HepG2 (cell line): ENCODE results near the gene PCSK6. TPM values are rescaled to one million over a fixed set of nuclear protein-coding genes. Genes with fewer than 3 reads are reported as not detected.
A peak's percentile ranks its signal among the peaks of the same experiment; 100 is the strongest.

Experiments
- DBP ChIP-seq: sonication (generic); formaldehyde crosslinking; IDR thresholded peaks from 2 replicates; pipeline ENCODE4 v1.4.0; 2020; ENCODE audit warnings: missing genetic modification reagents; ENCODE audit errors: not compliant biosample characterization
- GLI4 ChIP-seq: sonication (generic); formaldehyde crosslinking; IDR thresholded peaks from 2 replicates; pipeline ENCODE4 v1.5.1; 2020; ENCODE audit warnings: missing genetic modification reagents, mild to moderate bottlenecking, moderate library complexity, borderline replicate concordance
- POLR2AphosphoS5 ChIP-seq: IDR thresholded peaks from 2 replicates; pipeline ENCODE4 v1.6.1; 2012; ENCODE audit warnings: low read depth, low read length
- SRSF1 ChIP-seq: fragments of 200-400 bp; formaldehyde crosslinking; optimal IDR thresholded peaks from 2 replicates; pipeline ENCODE3; 2017; ENCODE audit warnings: mild to moderate bottlenecking, low read depth, low read length, moderate library complexity
- TBL1XR1 ChIP-seq: fragments of 150-350 bp; IDR thresholded peaks from 2 replicates; pipeline ENCODE4 v1.6.1; 2014; ENCODE audit warnings: borderline replicate concordance, low read length; ENCODE audit not compliant: partially characterized antibody
- ZBTB4 ChIP-seq: sonication (generic); formaldehyde crosslinking; IDR thresholded peaks from 2 replicates; pipeline ENCODE4 v1.4.0; 2020; ENCODE audit warnings: missing genetic modification reagents, mild to moderate bottlenecking, borderline replicate concordance
- ZC3H13 ChIP-seq: sonication (generic); formaldehyde crosslinking; IDR thresholded peaks from 2 replicates; pipeline ENCODE4 v1.8.1; 2023; ENCODE audit warnings: mild to moderate bottlenecking, missing genetic modification reagents, moderate library complexity
- ZMYM2 ChIP-seq: sonication (generic); formaldehyde crosslinking; IDR thresholded peaks from 2 replicates; pipeline ENCODE4 v1.8.0; 2022; ENCODE audit warnings: mild to moderate bottlenecking, missing genetic modification reagents
- polyA plus RNA-seq, 8 experiments: library from polyadenylated mRNA; depleted of rRNA in 3 of 8; stranded (reverse) in 7 of 8; unstranded in 1 of 8; fragments of >200 nt; fragmentation: Illumina TruSeq in 4 of 8; extraction: Trizol in 4 of 8; gene quantifications; 2 replicates each; pipeline versions ENCODE4 v1.2.1 to v1.2.3, GENCODE V29; 2011 to 2016; ENCODE audit warnings: low read depth in 4 of 8, missing spikeins in 1 of 8, mixed read lengths in 1 of 8; ENCODE audit not compliant: insufficient read depth in 1 of 8
- total RNA-seq, 5 experiments: library from RNA; depleted of rRNA; stranded (reverse); fragments of >200 nt; fragmentation: Illumina TruSeq; extraction: Trizol; gene quantifications; 2 replicates each; pipeline ENCODE4 v1.2.3, GENCODE V29; 2016; ENCODE audit warnings: low read depth in 1 of 5
- TF ChIP-seq, protein P1 (sequence below): sonication (generic); formaldehyde crosslinking; IDR thresholded peaks from 2 replicates; pipeline ENCODE4 v1.4.0; 2020; ENCODE audit warnings: missing genetic modification reagents
- TF ChIP-seq, protein P2 (sequence below): IDR thresholded peaks from 2 replicates; pipeline ENCODE4 v1.6.1; 2016; ENCODE audit warnings: mild to moderate bottlenecking
- TF ChIP-seq, protein P3 (sequence below), 2 experiments: sonication (generic) in 1 of 2; formaldehyde crosslinking in 1 of 2; IDR thresholded peaks; 2 replicates each; pipeline versions ENCODE4 v1.6.1 to v1.9.0; 2014 to 2022; ENCODE audit warnings: antibody characterized with exemption in 1 of 2, borderline replicate concordance in 1 of 2, inconsistent platforms in 1 of 2, low read depth in 1 of 2, missing genetic modification reagents in 1 of 2
- TF ChIP-seq, protein P4 (sequence below): sonication (generic); formaldehyde crosslinking; IDR thresholded peaks from 2 replicates; pipeline ENCODE4 v1.4.0; 2020; ENCODE audit warnings: mild to moderate bottlenecking, missing genetic modification reagents

PCSK6 gene
- total and polyA plus RNA-seq, 2 of the 13 experiments (the other 11 are each of a cell fraction or from before 2014, with no cell fraction given): 56.5 to 155 TPM

DNA sequence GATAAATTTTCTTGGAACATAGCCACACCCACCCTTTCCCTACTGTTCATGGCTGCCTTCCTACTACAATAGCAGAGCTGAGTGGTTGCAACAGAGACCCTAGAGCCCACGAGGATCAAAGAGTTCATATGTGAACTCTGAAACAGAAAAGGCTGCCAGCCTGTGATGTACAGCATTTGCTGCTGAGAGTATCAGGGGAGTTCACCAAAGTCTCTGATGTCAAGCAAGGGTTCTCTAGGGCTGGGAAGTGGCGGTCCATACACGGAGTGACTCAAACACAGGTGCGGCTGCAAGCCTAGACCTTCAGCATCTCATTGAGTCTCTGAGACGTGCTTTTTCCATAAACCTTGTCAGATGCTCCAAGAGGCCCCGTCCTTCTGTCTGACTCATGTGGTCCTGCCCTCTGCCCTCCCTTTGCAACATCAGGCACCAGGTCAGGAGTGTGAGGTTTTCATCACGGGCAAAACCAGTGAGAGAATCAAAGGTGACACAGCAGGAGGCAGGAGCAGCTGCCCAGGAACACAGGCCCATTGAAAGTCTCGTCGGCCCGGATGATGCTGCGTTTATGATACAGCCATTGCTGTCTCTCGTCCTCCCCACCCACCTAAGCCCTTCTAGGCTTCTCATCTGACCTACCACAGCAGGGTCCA lies 42.9 kb downstream of the PCSK6 start (continued):
- TF ChIP-seq, protein P1, sequence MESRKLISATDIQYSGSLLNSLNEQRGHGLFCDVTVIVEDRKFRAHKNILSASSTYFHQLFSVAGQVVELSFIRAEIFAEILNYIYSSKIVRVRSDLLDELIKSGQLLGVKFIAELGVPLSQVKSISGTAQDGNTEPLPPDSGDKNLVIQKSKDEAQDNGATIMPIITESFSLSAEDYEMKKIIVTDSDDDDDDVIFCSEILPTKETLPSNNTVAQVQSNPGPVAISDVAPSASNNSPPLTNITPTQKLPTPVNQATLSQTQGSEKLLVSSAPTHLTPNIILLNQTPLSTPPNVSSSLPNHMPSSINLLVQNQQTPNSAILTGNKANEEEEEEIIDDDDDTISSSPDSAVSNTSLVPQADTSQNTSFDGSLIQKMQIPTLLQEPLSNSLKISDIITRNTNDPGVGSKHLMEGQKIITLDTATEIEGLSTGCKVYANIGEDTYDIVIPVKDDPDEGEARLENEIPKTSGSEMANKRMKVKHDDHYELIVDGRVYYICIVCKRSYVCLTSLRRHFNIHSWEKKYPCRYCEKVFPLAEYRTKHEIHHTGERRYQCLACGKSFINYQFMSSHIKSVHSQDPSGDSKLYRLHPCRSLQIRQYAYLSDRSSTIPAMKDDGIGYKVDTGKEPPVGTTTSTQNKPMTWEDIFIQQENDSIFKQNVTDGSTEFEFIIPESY (CRISPR knock-in tag): no peak
- TF ChIP-seq ZC3H13 (CRISPR knock-in tag) (no peak), ZBTB4 (no peak), DBP (no peak), ZMYM2 (CRISPR knock-in tag) (no peak), GLI4 (no peak), TBL1XR1 (no peak), SRSF1 (no peak), POLR2AphosphoS5 (peak; percentile 5; the same call in 1 of the 2 replicates)
- TF ChIP-seq, protein P2, sequence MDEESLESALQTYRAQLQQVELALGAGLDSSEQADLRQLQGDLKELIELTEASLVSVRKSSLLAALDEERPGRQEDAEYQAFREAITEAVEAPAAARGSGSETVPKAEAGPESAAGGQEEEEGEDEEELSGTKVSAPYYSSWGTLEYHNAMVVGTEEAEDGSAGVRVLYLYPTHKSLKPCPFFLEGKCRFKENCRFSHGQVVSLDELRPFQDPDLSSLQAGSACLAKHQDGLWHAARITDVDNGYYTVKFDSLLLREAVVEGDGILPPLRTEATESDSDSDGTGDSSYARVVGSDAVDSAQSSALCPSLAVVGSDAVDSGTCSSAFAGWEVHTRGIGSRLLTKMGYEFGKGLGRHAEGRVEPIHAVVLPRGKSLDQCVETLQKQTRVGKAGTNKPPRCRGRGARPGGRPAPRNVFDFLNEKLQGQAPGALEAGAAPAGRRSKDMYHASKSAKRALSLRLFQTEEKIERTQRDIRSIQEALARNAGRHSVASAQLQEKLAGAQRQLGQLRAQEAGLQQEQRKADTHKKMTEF (CRISPR knock-in tag): peak; percentile 38; the same call in 1 of the 2 replicates
- TF ChIP-seq, protein P3, sequence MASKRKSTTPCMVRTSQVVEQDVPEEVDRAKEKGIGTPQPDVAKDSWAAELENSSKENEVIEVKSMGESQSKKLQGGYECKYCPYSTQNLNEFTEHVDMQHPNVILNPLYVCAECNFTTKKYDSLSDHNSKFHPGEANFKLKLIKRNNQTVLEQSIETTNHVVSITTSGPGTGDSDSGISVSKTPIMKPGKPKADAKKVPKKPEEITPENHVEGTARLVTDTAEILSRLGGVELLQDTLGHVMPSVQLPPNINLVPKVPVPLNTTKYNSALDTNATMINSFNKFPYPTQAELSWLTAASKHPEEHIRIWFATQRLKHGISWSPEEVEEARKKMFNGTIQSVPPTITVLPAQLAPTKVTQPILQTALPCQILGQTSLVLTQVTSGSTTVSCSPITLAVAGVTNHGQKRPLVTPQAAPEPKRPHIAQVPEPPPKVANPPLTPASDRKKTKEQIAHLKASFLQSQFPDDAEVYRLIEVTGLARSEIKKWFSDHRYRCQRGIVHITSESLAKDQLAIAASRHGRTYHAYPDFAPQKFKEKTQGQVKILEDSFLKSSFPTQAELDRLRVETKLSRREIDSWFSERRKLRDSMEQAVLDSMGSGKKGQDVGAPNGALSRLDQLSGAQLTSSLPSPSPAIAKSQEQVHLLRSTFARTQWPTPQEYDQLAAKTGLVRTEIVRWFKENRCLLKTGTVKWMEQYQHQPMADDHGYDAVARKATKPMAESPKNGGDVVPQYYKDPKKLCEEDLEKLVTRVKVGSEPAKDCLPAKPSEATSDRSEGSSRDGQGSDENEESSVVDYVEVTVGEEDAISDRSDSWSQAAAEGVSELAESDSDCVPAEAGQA (IDR thresholded peaks at IDR 0.05; ENCODE audit: low read depth): no peak
- TF ChIP-seq, protein P3 (CRISPR knock-in tag; IDR thresholded peaks at IDR 0.05; ENCODE audit: borderline replicate concordance): no peak
- TF ChIP-seq, protein P4, sequence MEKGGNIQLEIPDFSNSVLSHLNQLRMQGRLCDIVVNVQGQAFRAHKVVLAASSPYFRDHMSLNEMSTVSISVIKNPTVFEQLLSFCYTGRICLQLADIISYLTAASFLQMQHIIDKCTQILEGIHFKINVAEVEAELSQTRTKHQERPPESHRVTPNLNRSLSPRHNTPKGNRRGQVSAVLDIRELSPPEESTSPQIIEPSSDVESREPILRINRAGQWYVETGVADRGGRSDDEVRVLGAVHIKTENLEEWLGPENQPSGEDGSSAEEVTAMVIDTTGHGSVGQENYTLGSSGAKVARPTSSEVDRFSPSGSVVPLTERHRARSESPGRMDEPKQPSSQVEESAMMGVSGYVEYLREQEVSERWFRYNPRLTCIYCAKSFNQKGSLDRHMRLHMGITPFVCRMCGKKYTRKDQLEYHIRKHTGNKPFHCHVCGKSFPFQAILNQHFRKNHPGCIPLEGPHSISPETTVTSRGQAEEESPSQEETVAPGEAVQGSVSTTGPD (CRISPR knock-in tag): no peak
